Breast epithelium (tissue), 4 donors: ENCODE measurements around the gene N4BP2L1. TPM values are rescaled to one million over a fixed set of nuclear protein-coding genes. Genes with fewer than 3 reads are reported as not detected.

Experiments
- DNase-seq, 2 donors: peaks; one replicate each; pipeline ENCODE4 v3.0.0-alpha.2; 2019; ENCODE audit warnings: low spot score in 2 of 2
- H3K27ac ChIP-seq, 2 donors: fragments of 200-600 bp; sonication (generic) in 1 of 2; one replicate each; pipeline ENCODE4 v1.5.1; 2016 to 2019; ENCODE audit warnings: mild to moderate bottlenecking in 1 of 2
- H3K27me3 ChIP-seq, 2 donors: fragments of 200-600 bp; sonication (generic) in 1 of 2; one replicate each; pipeline versions ENCODE4 v1.5.1 to v1.6.0; 2017 to 2019; ENCODE audit warnings: control low read depth in 1 of 2, mild to moderate bottlenecking in 1 of 2
- H3K36me3 ChIP-seq: fragments of 200-600 bp; one replicate; pipeline ENCODE4 v1.5.1; 2019
- H3K4me1 ChIP-seq, 2 donors: fragments of 200-600 bp; sonication (generic); one replicate each; pipeline ENCODE4 v1.5.1; 2016 to 2019; ENCODE audit warnings: control low read depth in 1 of 2
- H3K4me3 ChIP-seq, 3 donors: fragments of 200-600 bp; sonication (generic); 1 replicate in 2 of 3; 2 replicates in 1 of 3; pipeline ENCODE4 v1.5.1; 2016 to 2019; ENCODE audit warnings: mild to moderate bottlenecking in 3 of 3, moderate library complexity in 2 of 3
- H3K9me3 ChIP-seq, 2 donors: fragments of 200-600 bp; sonication (generic) in 1 of 2; one replicate each; pipeline ENCODE4 v1.5.1; 2016 to 2019; ENCODE audit warnings: control low read depth in 1 of 2
- CTCF ChIP-seq, 3 donors: fragments of 450-650 bp; IDR thresholded peaks; one replicate each; pipeline ENCODE4 v1.5.1; 2016 to 2017; ENCODE audit warnings: antibody characterized with exemption in 3 of 3, mild to moderate bottlenecking in 3 of 3, moderate library complexity in 3 of 3
- POLR2A ChIP-seq: fragments of 450-650 bp; IDR thresholded peaks from one replicate; pipeline ENCODE4 v1.6.1; 2016; ENCODE audit warnings: antibody characterized with exemption, mild to moderate bottlenecking, moderate library complexity
- POLR2AphosphoS5 ChIP-seq, 3 donors: sonication (generic); formaldehyde crosslinking; IDR thresholded peaks; one replicate each; pipeline ENCODE4 v1.6.1; 2017; ENCODE audit warnings: antibody characterized with exemption in 3 of 3
- intact Hi-C: fragments of 100-400 bp; cut with DNase I; formaldehyde crosslinking; loops from one replicate; pipeline ENCODE4 v1.15.1; 2023; ENCODE audit warnings: low total_unique reads
- total RNA-seq, 3 donors: library from RNA; depleted of rRNA; stranded (reverse); fragments of >200 nt; gene quantifications; one replicate each; pipeline ENCODE4 v1.1.0, GENCODE V29; 2016

N4BP2L1 gene
- total RNA-seq, 3 donors from 2014 or later: 15.7 to 54.3 (median 33.8) TPM

DNA sequence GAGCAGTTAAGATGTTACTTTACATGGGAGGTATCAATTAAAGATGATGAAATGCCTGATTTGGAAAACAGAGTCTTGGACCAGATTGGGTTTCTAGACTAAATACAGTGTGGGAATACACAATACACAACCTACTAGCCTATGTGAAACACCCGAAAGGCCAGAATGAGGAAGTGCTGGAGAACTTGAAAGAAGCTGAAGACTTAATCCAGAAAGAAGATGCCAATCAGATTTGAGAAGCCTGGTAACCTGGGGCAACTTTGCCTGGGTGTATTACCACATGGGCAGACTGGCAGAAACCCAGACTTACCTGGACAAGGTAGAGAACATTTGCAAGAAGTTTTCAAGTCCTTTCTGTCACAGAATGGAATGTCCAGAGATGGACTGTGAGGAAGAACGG, 43.2 kb downstream of the N4BP2L1 start:
- H3K36me3 ChIP-seq: no peaks in the 10 kb centered on the region
- no peak for TF ChIP-seq POLR2A
- TF ChIP-seq POLR2AphosphoS5 (IDR thresholded peaks at IDR 0.05): no peak
- TF ChIP-seq CTCF (IDR thresholded peaks at IDR 0.05): no peak
- no peak overlapping the region for H3K4me3 ChIP-seq
- peak in 1 of 2 donors; percentile 77 for DNase-seq
- no peaks in the 10 kb centered on the region for H3K9me3 ChIP-seq
- intact Hi-C loops: no loop called here
- no peaks in the 10 kb centered on the region for H3K4me1 ChIP-seq
- peak overlapping the region; percentile 12 to 53 for H3K27ac ChIP-seq
- H3K27me3 ChIP-seq: no peaks in the 10 kb centered on the region

DNA sequence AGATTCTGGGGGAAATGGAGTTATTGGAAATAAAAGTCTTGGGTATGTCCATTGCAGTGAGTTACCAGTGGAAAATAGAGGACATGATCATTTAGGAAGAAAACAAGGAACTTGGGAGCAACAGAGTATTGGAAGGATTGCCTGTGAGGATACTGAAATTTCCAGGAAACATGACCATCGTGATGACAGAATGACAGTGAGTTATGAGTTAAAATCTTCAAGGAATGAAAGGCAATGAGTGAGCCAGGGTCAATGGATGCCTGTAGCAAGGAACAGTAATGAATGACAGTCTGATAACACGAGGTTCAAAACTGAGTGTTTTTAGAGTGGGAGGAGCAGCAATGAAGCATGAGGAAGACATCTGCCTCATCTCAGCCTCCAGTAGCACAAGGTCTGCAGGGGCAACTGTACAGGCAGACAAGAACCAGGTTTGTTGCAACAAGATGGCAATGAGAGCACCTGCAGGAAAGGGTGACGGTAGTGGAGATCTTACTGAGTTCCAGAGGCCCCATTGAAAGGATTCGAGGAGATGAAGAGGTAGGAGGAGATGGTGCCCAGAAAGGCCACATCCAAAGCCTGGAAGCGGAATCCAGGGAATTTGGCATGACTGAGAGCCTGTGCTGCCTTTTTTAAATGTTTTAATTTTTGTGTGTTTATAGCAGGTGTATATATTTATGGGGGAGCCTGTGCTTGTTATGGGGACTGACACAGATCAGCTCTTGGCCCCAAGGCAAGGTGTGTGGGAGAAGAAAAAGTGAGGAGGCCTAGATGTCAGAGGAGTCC, 43.9 kb downstream of the N4BP2L1 start:
- TF ChIP-seq CTCF (IDR thresholded peaks at IDR 0.05): no peak
- TF ChIP-seq POLR2AphosphoS5 (IDR thresholded peaks at IDR 0.05): no peak
- TF ChIP-seq POLR2A: no peak
- no peaks in the 10 kb centered on the region for H3K27me3 ChIP-seq
- no peaks in the 10 kb centered on the region for H3K4me1 ChIP-seq
- H3K27ac ChIP-seq: peak overlapping the region; percentile 12 to 41
- intact Hi-C loops: no loop called here
- no peak overlapping the region for H3K4me3 ChIP-seq
- no peak for DNase-seq
- H3K36me3 ChIP-seq: no peaks in the 10 kb centered on the region
- H3K9me3 ChIP-seq: no peaks in the 10 kb centered on the region

DNA sequence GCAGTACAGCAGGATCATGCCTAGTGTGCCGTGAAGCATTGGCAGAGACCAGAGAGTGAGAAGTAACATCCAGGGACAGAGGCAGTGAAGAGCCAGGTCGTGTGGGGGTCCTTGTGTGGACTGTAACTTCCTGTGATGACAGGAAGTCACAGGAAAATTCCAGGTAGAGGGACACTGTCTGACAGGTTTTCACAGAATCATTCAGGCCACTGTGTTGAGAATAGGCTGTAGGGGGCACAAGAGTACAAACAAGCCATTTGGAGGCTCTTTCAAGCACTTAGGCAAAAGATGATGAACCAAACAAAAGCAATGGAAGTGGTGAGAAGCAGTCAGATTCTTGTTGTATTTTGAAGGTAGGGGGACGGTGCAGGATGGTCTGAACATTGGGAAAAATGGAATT, 46.4 kb downstream of the N4BP2L1 start:
- no peaks in the 10 kb centered on the region for H3K36me3 ChIP-seq
- no peak overlapping the region for H3K4me3 ChIP-seq
- intact Hi-C loops: no loop called here
- DNase-seq: no peak
- H3K27me3 ChIP-seq: no peaks in the 10 kb centered on the region
- no peak overlapping the region for H3K27ac ChIP-seq
- no peaks in the 10 kb centered on the region for H3K4me1 ChIP-seq
- H3K9me3 ChIP-seq: no peaks in the 10 kb centered on the region
- TF ChIP-seq POLR2A (no peak), POLR2AphosphoS5 (IDR thresholded peaks at IDR 0.05) (no peak), CTCF (IDR thresholded peaks at IDR 0.05) (peak in 1 of 3 donors; percentile 16)

DNA sequence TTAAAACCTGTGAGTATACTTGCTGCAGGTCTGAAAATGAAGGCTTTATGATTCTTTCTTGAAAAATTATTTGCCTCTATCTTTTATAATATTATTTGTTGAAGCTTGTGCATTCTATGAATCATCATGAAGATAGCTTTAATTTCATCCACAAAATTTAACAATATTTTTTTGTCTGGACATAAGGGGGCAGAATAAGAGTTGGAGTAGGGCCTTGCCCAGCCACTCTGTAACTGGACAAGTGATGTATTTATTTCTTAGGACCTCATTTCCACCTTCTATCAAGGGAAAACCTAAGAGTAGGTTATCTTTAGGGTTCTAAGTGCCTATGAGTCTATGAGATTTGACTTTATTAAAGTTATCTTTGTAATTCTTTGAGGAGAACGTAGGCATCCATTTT, 49.9 kb downstream of the N4BP2L1 start:
- Histone ChIP-seq H3K9me3 (no peaks in the 10 kb centered on the region), H3K27me3 (no peaks in the 10 kb centered on the region), H3K36me3 (no peaks in the 10 kb centered on the region), H3K4me3 (no peak overlapping the region), H3K27ac (no peak overlapping the region), H3K4me1 (no peaks in the 10 kb centered on the region)
- no peak for DNase-seq
- no peak for TF ChIP-seq POLR2AphosphoS5 (IDR thresholded peaks at IDR 0.05)
- TF ChIP-seq CTCF (IDR thresholded peaks at IDR 0.05): no peak
- TF ChIP-seq POLR2A: no peak
- intact Hi-C loops: no loop called here

DNA sequence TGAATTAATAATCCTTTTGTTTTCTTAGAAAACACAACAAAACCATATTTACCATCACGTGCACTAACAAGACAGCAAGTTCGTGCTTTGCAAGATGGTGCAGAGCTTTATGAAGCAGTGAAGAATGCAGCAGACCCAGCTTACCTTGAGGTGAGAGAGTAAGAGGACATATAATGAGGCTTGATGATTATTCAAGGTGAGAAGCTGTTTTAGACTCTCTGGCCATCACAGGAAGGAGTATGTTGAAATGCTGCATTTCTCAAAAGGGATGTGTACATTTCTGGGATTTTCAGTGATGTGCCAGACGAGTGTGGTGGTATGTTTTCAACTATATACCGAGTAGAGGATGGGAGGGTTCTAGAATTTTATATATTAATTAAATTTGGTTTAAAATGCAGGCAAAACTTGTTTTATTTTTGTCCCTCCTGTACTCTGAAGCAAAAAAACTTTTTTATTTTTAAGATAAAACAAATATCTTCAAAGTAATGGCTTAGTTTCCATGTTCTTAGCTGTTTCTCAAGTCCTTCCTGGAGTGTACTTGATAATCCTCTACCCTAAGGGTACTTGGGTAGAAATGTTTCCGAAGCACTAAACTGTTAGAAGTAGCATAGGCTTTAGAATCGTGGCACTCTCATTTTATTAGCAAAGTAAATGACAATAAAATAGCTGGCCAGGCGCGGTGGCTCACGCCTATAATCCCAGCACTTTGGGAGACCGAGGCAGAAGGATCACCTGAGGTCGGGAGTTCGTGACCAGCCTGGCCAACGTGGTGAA, 51.1 kb downstream of the N4BP2L1 start:
- TF ChIP-seq POLR2A (no peak), POLR2AphosphoS5 (IDR thresholded peaks at IDR 0.05) (no peak), CTCF (IDR thresholded peaks at IDR 0.05) (no peak)
- Histone ChIP-seq H3K36me3 (no peaks in the 10 kb centered on the region), H3K4me1 (no peaks in the 10 kb centered on the region), H3K27me3 (no peaks in the 10 kb centered on the region), H3K4me3 (no peak overlapping the region), H3K27ac (no peak overlapping the region), H3K9me3 (no peaks in the 10 kb centered on the region)
- intact Hi-C loops: no loop called here
- DNase-seq: no peak
